Measurements from ENCODE around the gene ETV5. TPM values are rescaled to one million over a fixed set of nuclear protein-coding genes. Genes with fewer than 3 reads are reported as not detected.

The ETV5 gene
- polyA plus RNA-seq, 1 donor from 2014 or later = 0.30 TPM

DNA sequence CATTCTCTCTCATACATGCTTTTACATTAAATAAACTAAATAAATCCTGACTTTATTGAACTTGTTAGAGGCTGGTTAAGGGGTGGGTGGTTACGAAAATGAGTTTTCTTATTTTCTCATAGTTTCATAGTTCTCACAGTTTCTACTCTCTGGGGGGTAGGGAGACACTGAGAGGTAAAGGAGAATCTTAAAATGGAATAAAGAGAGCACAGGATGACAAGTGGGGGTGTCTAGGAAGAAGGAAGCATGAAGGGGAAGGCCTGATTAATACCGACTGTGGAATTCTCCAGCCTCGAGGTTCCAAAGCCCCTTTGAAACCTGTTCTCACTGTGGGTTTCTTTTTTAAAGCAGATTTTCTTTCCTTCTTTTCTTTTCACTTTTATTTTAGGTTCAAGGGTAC is 104.7 kb downstream of the ETV5 start:
- no peaks in the 10 kb centered on the region for H3K79me2 ChIP-seq (replicated peaks; ENCODE audit: insufficient read depth, low read length)
- H3K9me3 ChIP-seq (ENCODE audit: low read length) = no peaks in the 10 kb centered on the region
- H3K9ac ChIP-seq (ENCODE audit: low read length) = no peak overlapping the region
- no peaks in the 10 kb centered on the region for H3K9me2 ChIP-seq (ENCODE audit: insufficient read depth, low read length)
- no peaks in the 10 kb centered on the region for H3K36me3 ChIP-seq (ENCODE audit: insufficient read depth, low read length)
- H4K20me1 ChIP-seq (ENCODE audit: insufficient read depth) = no peaks in the 10 kb centered on the region
- H3K27me3 ChIP-seq (ENCODE audit: insufficient read depth, low read depth, low read length) = no peaks in the 10 kb centered on the region
- TF ChIP-seq CTCF (IDR thresholded peaks at IDR 0.05; ENCODE audit: poor library complexity, severe bottlenecking) = no peak
- no peak overlapping the region for H3K27ac ChIP-seq (ENCODE audit: low read length)
- H3K4me3 ChIP-seq (ENCODE audit: low read length) = no peak overlapping the region
- H3F3A ChIP-seq (ENCODE audit: insufficient read depth, low read length, poor library complexity, severe bottlenecking) = no peaks in the 10 kb centered on the region
- H2AFZ ChIP-seq (ENCODE audit: low read depth, low read length) = no peak overlapping the region
- no peak overlapping the region for H3K4me2 ChIP-seq (ENCODE audit: low read length)

- TF ChIP-seq, protein P1, sequence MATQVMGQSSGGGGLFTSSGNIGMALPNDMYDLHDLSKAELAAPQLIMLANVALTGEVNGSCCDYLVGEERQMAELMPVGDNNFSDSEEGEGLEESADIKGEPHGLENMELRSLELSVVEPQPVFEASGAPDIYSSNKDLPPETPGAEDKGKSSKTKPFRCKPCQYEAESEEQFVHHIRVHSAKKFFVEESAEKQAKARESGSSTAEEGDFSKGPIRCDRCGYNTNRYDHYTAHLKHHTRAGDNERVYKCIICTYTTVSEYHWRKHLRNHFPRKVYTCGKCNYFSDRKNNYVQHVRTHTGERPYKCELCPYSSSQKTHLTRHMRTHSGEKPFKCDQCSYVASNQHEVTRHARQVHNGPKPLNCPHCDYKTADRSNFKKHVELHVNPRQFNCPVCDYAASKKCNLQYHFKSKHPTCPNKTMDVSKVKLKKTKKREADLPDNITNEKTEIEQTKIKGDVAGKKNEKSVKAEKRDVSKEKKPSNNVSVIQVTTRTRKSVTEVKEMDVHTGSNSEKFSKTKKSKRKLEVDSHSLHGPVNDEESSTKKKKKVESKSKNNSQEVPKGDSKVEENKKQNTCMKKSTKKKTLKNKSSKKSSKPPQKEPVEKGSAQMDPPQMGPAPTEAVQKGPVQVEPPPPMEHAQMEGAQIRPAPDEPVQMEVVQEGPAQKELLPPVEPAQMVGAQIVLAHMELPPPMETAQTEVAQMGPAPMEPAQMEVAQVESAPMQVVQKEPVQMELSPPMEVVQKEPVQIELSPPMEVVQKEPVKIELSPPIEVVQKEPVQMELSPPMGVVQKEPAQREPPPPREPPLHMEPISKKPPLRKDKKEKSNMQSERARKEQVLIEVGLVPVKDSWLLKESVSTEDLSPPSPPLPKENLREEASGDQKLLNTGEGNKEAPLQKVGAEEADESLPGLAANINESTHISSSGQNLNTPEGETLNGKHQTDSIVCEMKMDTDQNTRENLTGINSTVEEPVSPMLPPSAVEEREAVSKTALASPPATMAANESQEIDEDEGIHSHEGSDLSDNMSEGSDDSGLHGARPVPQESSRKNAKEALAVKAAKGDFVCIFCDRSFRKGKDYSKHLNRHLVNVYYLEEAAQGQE (IDR thresholded peaks at IDR 0.05; ENCODE audit: borderline replicate concordance) = no peak
- TF ChIP-seq SMC3 (conservative IDR thresholded peaks at IDR 0.05; ENCODE audit: poor library complexity) (no peak), EP300 (conservative IDR thresholded peaks at IDR 0.05; ENCODE audit: poor library complexity, severe bottlenecking) (no peak), TAF1 (IDR thresholded peaks at IDR 0.05; ENCODE audit: low read depth) (no peak), EZH2 (IDR thresholded peaks at IDR 0.05; ENCODE audit: borderline replicate concordance, insufficient read depth, low read length, poor library complexity, severe bottlenecking) (no peak), POLR2AphosphoS5 (IDR thresholded peaks at IDR 0.05) (no peak), RAD21 (conservative IDR thresholded peaks at IDR 0.05) (no peak), MXI1 (conservative IDR thresholded peaks at IDR 0.05; ENCODE audit: poor library complexity, severe bottlenecking) (no peak), CTCF (IDR thresholded peaks at IDR 0.05; ENCODE audit: poor library complexity, severe bottlenecking) (no peak)
- no peak overlapping the region for H3K4me2 ChIP-seq (ENCODE audit: low read length)
- H3K27me3 ChIP-seq (ENCODE audit: insufficient read depth, low read depth, low read length) = no peaks in the 10 kb centered on the region
Measured at GRCh38 chr3:186003610-186004009, 105.3 kb downstream of the ETV5 start.

More at GRCh38 chr3:186003610-186004009, 105.3 kb downstream of the ETV5 start:
- Histone ChIP-seq H3K36me3 (ENCODE audit: insufficient read depth, low read length) (no peaks in the 10 kb centered on the region), H3F3A (ENCODE audit: insufficient read depth, low read length, poor library complexity, severe bottlenecking) (no peaks in the 10 kb centered on the region), H3K9ac (ENCODE audit: low read length) (no peak overlapping the region), H3K9me3 (ENCODE audit: low read length) (no peaks in the 10 kb centered on the region), H3K79me2 (replicated peaks; ENCODE audit: insufficient read depth, low read length) (no peaks in the 10 kb centered on the region), H4K20me1 (ENCODE audit: insufficient read depth) (no peaks in the 10 kb centered on the region), H2AFZ (ENCODE audit: low read depth, low read length) (no peak overlapping the region), H3K9me2 (ENCODE audit: insufficient read depth, low read length) (no peaks in the 10 kb centered on the region), H3K4me3 (ENCODE audit: low read length) (no peak overlapping the region), H3K27ac (ENCODE audit: low read length) (no peak overlapping the region)
